Keratinocyte (primary cell): Measurements from ENCODE around the gene TUBGCP6. TPM values are rescaled to one million over a fixed set of nuclear protein-coding genes. Genes with fewer than 3 reads are reported as not detected.
"Not testable (repeated sequence)": the region's sequence is repeated elsewhere in the genome, so short reads cannot be mapped to it uniquely, and the experiment has no call there.

Source experiments
- DNase-seq: peaks from one replicate; pipeline ENCODE4 v3.0.0-alpha.2; 2011; ENCODE audit warnings: low read depth, missing footprints, low spot score
- FAIRE-seq: peaks from 2 replicates; lab custom pipeline; 2011; peaks lifted over from hg19 to GRCh38; lab: Jason Lieb, UNC
- H2AFZ ChIP-seq: 2 replicates; pipeline ENCODE4 v1.6.0; 2012; ENCODE audit warnings: low read length, control low read depth, inconsistent platforms; ENCODE audit not compliant: control insufficient read depth
- H3K27ac ChIP-seq: 2 replicates; pipeline ENCODE4 v1.5.1; 2011; ENCODE audit warnings: low read length; ENCODE audit not compliant: control insufficient read depth, insufficient read depth
- H3K27me3 ChIP-seq: 3 replicates; pipeline ENCODE4 v1.6.0; 2011; ENCODE audit warnings: low read length; ENCODE audit not compliant: control insufficient read depth, insufficient read depth; ENCODE audit errors: extremely low read depth
- H3K36me3 ChIP-seq, 2 experiments: 2 replicates in 1 of 2; 3 replicates in 1 of 2; pipeline ENCODE4 v1.5.1; 2011; ENCODE audit warnings: low read length in 2 of 2, mild to moderate bottlenecking in 1 of 2; ENCODE audit not compliant: control insufficient read depth in 2 of 2, insufficient read depth in 2 of 2; ENCODE audit errors: extremely low read depth in 1 of 2
- H3K4me1 ChIP-seq: 3 replicates; pipeline ENCODE4 v1.5.1; 2011; ENCODE audit warnings: low read length; ENCODE audit not compliant: control insufficient read depth, insufficient read depth; ENCODE audit errors: extremely low read depth
- H3K4me2 ChIP-seq: 3 replicates; pipeline ENCODE4 v1.6.0; 2011; ENCODE audit warnings: low read depth, low read length; ENCODE audit not compliant: control insufficient read depth, insufficient read depth; ENCODE audit errors: extremely low read depth
- H3K4me3 ChIP-seq, 3 experiments: fragments of 200-600 bp in 1 of 3; sonication (generic) in 1 of 3; 2 replicates in 2 of 3; 3 replicates in 1 of 3; pipeline ENCODE4 v1.5.1; 2011 to 2016; ENCODE audit warnings: low read length in 3 of 3, mild to moderate bottlenecking in 3 of 3, control low read depth in 2 of 3, inconsistent platforms in 1 of 3, low read depth in 1 of 3, mixed read lengths in 1 of 3, mixed run types in 1 of 3, moderate library complexity in 1 of 3; ENCODE audit not compliant: control insufficient read depth in 2 of 3, insufficient read depth in 2 of 3; ENCODE audit errors: extremely low read depth in 1 of 3
- H3K79me2 ChIP-seq: 2 replicates; pipeline ENCODE4 v1.6.0; 2012; ENCODE audit warnings: low read length; ENCODE audit not compliant: control insufficient read depth, insufficient read depth
- H3K9ac ChIP-seq: 3 replicates; pipeline ENCODE4 v1.6.0; 2011; ENCODE audit warnings: low read length; ENCODE audit not compliant: control insufficient read depth, insufficient read depth; ENCODE audit errors: extremely low read depth
- H3K9me1 ChIP-seq: 3 replicates; pipeline ENCODE4 v1.6.0; 2011; ENCODE audit warnings: low read length; ENCODE audit not compliant: control insufficient read depth, insufficient read depth; ENCODE audit errors: extremely low read depth
- H3K9me3 ChIP-seq: 2 replicates; pipeline ENCODE4 v1.5.1; 2012; ENCODE audit warnings: low read depth, low read length; ENCODE audit not compliant: control insufficient read depth
- H4K20me1 ChIP-seq: 3 replicates; pipeline ENCODE4 v1.6.0; 2011; ENCODE audit warnings: low read length; ENCODE audit not compliant: control insufficient read depth, insufficient read depth; ENCODE audit errors: extremely low read depth
- EZH2 ChIP-seq: IDR thresholded peaks from one replicate; pipeline ENCODE4 v1.6.1; 2012; ENCODE audit warnings: inconsistent platforms, mild to moderate bottlenecking, low read length, moderate library complexity
- dilution Hi-C: fragments of 300-500 bp; cut with MboI; formaldehyde crosslinking; loops from one replicate; pipeline ENCODE4 v1.7.0; 2020; ENCODE audit warnings: low sequenced_read_pairs; ENCODE audit not compliant: extremely low pct_ligation_motif_present
- polyA plus RNA-seq, 5 experiments: library from polyadenylated mRNA; depleted of rRNA in 3 of 5; stranded (reverse) in 3 of 5; stranded (forward) in 1 of 5; unstranded in 1 of 5; fragments of >200 nt; gene quantifications; 1 replicate in 1 of 5; 2 replicates in 3 of 5; 3 replicates in 1 of 5; pipeline versions ENCODE4 v1.2.1 to v1.2.3, GENCODE V29; 2011 to 2012; ENCODE audit warnings: missing spikeins in 2 of 5, low read depth in 1 of 5, low replicate concordance in 1 of 5
- TF ChIP-seq, protein P1 (sequence below), 3 experiments: IDR thresholded peaks in 1 of 3; conservative IDR thresholded peaks in 1 of 3; optimal IDR thresholded peaks in 1 of 3; 2 replicates in 2 of 3; 3 replicates in 1 of 3; pipeline versions ENCODE3 to v1.5.1; 2011; ENCODE audit warnings: low read length in 3 of 3, mild to moderate bottlenecking in 3 of 3, moderate library complexity in 2 of 3, control low read depth in 1 of 3, inconsistent platforms in 1 of 3; ENCODE audit not compliant: insufficient read depth in 2 of 3; ENCODE audit errors: extremely low read depth in 1 of 3

Gene TUBGCP6
- polyA plus RNA-seq, 1 donor (not counting 4 experiments of a cell fraction or from before 2014, with no cell fraction given), result 10.1 TPM

DNA sequence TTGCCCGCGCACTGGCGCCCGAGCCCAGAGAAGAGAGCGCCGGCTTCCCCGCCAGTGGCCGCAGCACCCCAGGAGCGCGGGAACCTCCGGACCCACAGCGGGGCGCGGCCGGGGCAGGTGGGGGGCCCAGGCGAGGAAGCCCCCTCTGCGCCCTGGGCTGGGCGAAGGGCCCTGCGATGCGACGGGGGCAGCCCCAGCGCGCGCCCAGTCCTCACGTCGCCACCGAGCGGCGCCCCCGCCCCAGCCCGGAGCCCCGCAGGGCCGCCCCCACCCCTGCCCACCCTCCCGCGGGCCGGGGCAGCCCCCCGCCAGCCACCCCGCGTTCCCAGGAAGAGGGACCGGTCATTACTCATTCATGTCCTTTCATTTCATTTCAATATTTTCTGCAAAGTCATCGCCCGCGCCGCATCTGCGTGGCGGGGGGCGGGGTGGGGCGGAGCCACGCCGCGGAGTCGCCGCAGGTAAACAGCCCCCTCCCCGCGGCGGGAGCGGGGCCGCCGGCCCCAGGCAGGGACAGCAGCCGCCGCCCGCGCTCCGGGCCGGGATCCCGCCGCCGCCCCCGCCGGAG, 75.0 kb downstream of the TUBGCP6 start:
- Histone ChIP-seq H3K27ac (no peak overlapping the region), H3K4me1 (no peaks in the 10 kb centered on the region), H3K4me2 (peak overlapping the region; percentile 27), H2AFZ (no peak overlapping the region), H4K20me1 (no peaks in the 10 kb centered on the region), H3K9me3 (no peaks in the 10 kb centered on the region), H3K9ac (no peak overlapping the region), H3K9me1 (no peaks in the 10 kb centered on the region), H3K79me2 (no peaks in the 10 kb centered on the region), H3K27me3 (peaks cover 13% of the 10 kb centered on the region), H3K36me3 (no peaks in the 10 kb centered on the region), H3K4me3 (peak overlapping the region in 1 of 3 experiments; percentile 30)
- TF ChIP-seq, protein P1, sequence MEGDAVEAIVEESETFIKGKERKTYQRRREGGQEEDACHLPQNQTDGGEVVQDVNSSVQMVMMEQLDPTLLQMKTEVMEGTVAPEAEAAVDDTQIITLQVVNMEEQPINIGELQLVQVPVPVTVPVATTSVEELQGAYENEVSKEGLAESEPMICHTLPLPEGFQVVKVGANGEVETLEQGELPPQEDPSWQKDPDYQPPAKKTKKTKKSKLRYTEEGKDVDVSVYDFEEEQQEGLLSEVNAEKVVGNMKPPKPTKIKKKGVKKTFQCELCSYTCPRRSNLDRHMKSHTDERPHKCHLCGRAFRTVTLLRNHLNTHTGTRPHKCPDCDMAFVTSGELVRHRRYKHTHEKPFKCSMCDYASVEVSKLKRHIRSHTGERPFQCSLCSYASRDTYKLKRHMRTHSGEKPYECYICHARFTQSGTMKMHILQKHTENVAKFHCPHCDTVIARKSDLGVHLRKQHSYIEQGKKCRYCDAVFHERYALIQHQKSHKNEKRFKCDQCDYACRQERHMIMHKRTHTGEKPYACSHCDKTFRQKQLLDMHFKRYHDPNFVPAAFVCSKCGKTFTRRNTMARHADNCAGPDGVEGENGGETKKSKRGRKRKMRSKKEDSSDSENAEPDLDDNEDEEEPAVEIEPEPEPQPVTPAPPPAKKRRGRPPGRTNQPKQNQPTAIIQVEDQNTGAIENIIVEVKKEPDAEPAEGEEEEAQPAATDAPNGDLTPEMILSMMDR (optimal IDR thresholded peaks at IDR 0.05 in 1 of 3, IDR thresholded peaks at IDR 0.05 in 1 of 3, conservative IDR thresholded peaks at IDR 0.05 in 1 of 3; ENCODE audit: extremely low read depth in 1 of 3, insufficient read depth in 2 of 3, low read length in 3 of 3), result no peak
- no peak for TF ChIP-seq EZH2
- FAIRE-seq, result no peak
- dilution Hi-C loops, result no loop called here
- no peak for DNase-seq

DNA sequence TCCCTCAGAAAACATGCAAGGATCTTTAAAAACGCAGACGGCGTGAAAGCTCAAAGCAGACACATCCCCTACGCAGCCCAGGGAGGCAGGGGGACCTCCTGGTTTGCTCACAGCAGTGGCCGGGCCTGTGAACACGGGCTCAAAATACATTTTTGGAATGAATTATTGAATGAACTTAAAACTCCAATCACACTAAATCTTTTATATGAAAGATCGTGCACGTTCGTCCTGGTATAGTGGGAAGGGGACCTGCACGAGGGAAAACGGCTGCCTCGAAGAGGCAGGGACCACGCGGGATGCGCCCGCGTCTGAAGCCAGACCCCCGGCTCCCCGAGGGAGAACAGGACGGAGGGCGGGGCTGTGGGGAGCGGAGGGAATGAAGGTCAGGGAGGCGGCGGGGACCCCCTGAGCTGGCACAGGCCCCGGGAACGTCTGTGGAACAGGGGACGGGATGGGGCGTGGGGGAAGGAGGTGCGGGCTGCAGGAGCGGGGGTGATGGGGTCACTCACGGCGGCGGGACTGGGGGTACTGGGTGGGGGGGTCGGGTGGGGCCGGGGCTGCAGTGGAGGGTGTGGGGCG, 75.6 kb downstream of the TUBGCP6 start:
- no peak for FAIRE-seq
- Histone ChIP-seq H3K27ac (no peak overlapping the region), H3K9ac (no peak overlapping the region), H3K4me2 (no peak overlapping the region), H2AFZ (no peak overlapping the region), H3K27me3 (peaks cover 16% of the 10 kb centered on the region), H3K4me3 (peak overlapping the region in 1 of 3 experiments; percentile 30), H3K4me1 (no peaks in the 10 kb centered on the region), H3K79me2 (no peaks in the 10 kb centered on the region), H3K9me1 (no peaks in the 10 kb centered on the region), H3K36me3 (no peaks in the 10 kb centered on the region), H4K20me1 (no peaks in the 10 kb centered on the region), H3K9me3 (no peaks in the 10 kb centered on the region)
- dilution Hi-C loops, result no loop called here
- no peak for TF ChIP-seq EZH2
- TF ChIP-seq, protein P1 (optimal IDR thresholded peaks at IDR 0.05 in 1 of 3, IDR thresholded peaks at IDR 0.05 in 1 of 3, conservative IDR thresholded peaks at IDR 0.05 in 1 of 3; ENCODE audit: extremely low read depth in 1 of 3, insufficient read depth in 2 of 3, low read length in 3 of 3), result no peak
- DNase-seq, result no peak

DNA sequence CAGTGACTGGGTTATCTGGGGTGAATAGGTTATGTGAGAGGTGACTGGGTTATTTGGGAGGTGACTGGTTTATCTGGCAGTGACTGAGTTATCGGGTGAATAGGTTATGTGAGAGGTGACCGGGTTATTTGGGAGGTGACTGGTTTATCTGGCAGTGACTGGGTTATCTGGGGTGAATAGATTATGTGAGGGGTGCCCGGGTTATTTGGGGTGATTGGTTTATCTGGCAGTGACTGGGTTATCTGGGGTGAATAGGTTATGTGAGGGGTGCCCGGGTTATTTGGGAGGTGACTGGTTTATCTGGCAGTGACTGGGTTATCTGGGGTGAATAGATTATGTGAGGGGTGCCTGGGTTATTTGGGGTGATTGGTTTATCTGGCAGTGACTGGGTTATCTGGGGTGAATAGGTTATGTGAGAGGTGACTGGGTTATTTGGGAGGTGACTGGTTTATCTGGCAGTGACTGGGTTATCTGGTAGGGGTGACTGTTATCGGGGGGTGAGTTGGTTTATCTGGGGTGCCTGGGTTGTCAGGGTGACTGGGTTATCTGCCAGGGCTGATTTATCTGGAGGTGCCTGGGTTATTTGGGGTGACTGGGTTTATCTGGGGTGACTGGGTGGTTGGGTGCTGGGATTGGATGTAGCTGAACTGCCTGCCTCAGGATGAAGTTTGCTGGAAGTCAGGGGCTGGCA, 76.2 kb downstream of the TUBGCP6 start:
- H3K9me1 ChIP-seq, H3K4me3 ChIP-seq, H4K20me1 ChIP-seq, H3K36me3 ChIP-seq, H3K4me1 ChIP-seq, H2AFZ ChIP-seq, H3K79me2 ChIP-seq, H3K9me3 ChIP-seq, H3K27ac ChIP-seq, H3K4me2 ChIP-seq, FAIRE-seq, H3K9ac ChIP-seq, DNase-seq, dilution Hi-C loops: not testable (repeated sequence)
- peaks cover 17% of the 10 kb centered on the region for H3K27me3 ChIP-seq
